ENCODE measurements around the gene SYNGR3.
A peak's percentile ranks its signal among the peaks of the same experiment; 100 is the strongest.
"Not testable (repeated sequence)": the region's sequence is repeated elsewhere in the genome, so short reads cannot be mapped to it uniquely, and the experiment has no call there.

Gene SYNGR3, protein sequence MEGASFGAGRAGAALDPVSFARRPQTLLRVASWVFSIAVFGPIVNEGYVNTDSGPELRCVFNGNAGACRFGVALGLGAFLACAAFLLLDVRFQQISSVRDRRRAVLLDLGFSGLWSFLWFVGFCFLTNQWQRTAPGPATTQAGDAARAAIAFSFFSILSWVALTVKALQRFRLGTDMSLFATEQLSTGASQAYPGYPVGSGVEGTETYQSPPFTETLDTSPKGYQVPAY

DNA sequence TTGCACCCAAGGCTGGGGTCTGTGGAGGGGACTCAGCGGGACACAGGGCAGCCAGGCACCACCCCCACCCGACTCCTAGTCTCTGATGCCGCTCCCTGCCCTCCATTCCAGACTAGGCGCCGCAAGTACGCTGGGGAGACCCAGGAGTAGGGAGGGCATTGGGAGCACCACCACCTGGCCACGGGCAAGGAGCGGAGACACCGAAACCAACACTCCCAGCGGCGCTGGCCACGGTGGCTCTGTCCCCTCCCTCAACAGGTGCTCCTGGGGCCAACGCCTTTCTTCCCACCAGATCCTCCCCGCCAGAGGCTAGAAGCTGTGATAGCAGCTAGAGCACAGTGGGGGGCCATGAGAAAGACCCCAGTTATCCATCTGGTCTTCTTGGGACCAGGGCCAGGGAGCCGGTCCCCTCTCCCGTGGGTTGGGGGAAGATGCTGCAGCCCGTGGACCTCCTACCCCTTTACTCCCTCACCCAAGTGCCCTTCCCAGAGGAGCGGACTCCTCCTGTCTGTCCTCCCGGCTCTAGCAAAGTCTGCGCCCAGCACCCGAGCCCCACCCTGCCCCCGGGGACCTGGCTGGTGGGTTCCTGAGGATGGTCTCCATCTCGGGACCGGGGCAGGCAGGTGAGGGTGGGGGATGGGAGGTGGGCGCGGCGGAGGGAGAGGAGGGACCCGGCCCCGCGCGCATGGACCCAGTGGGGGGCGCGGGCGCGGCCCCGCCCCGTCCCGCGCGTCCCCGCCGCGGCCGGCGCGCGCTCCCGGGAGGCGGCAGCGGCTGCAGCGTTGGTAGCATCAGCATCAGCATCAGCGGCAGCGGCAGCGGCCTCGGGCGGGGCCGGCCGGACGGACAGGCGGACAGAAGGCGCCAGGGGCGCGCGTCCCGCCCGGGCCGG, at the start of gene SYNGR3:
Gene SYNGR3, plus strand, starts transcription at position 762 of the 892 bp plus-strand sequence. CDS start 133 bp downstream, outside the sequence.
- FAIRE-seq: no peak

DNA sequence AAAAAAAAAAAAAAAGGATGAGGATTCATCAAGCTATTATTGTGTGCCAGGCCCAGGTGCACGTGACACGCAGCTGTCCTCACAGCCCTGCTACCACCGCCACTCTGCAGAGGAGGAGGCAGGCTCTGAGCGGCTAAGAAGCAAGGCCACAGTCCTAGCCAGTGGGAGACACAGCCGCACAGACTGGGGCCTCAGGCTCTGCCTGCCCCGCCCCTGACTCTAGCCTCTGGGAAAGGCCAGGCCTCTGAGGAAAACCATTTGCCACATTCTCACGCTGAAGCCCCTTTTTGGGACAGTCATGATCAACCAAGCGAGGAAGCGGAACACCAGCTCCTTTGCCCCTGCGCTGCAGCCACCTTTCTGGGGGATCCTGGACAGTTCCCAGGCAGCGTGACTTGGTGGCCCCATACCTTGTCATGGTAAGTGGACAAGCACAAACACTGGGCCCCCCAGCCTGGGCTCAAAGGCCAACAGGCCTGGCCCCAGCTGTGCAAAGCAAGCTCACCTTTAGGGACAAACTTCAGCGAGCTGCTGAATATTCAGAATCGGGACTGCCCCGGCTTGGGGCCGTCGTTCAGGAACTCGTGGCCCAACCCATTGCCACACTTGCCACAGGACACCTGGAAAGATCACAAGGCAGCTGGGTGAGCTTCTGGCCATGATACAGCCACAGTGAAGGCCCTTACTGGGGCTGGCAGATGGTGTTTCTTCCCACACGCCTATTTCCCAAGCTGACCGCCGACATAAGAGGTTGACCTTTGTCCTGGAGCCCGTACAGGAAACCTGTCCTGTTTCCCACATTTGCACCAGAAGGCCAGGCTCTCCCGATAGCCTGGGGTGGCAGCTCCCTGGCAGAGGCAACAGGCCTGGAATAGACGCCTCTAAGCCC, 49.3 kb upstream of the SYNGR3 start:
- no peak for FAIRE-seq

- no peak for FAIRE-seq
Measured at GRCh38 chr16:1941162-1942046, 48.4 kb upstream of the SYNGR3 start.

- no peak for FAIRE-seq
Measured at GRCh38 chr16:1942047-1942809, 47.5 kb upstream of the SYNGR3 start.

DNA sequence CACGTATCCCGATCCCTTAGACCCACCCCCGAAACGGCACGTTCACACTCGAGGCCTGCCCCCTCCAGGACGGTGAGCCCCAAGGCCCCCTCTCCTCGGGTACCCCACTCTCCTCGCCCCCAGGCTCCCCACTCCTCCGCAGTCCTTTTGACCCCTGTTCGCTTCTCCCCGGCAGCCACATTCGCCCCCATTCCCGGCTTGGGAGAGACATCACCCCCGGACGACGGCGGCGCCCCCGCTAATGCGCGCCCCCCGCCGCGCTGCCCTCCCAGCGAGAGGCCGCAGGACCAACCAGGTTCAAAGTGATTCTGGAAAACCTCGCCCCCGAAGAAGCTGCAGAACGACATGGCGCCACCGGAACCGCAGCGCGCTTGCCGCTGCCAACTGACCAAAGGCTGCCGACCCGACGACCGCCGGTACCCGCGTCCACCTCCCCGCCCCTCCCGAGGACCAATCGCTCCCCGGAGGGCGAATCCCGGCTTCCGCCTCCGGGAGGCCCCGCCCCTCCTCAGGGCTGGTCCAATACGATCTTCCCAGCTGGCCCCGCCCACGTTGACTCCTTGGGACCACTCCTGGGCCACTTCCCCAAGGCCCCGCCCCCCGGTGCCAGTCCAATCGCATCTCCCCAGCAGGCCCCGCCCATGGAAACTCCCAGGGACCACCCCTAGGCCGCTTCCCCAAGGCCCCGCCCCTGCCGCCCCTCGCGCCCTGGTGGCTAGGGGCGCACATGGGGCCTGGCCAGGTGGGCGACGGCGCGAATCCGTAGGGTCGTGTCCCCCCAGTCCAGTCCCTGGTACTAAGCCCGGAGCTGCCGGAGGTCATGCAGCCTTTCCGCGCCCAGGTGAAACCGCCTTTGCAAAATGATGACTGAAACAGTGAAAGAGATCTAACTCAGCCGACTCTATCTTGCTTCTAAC, 46.7 kb upstream of the SYNGR3 start, which contains the start of gene MSRB1:
Gene MSRB1, minus strand, starts transcription at position 390 of the 917 bp plus-strand sequence. Its CDS starts 43 bp downstream, at position 347.
- peak; percentile 96 for FAIRE-seq

DNA sequence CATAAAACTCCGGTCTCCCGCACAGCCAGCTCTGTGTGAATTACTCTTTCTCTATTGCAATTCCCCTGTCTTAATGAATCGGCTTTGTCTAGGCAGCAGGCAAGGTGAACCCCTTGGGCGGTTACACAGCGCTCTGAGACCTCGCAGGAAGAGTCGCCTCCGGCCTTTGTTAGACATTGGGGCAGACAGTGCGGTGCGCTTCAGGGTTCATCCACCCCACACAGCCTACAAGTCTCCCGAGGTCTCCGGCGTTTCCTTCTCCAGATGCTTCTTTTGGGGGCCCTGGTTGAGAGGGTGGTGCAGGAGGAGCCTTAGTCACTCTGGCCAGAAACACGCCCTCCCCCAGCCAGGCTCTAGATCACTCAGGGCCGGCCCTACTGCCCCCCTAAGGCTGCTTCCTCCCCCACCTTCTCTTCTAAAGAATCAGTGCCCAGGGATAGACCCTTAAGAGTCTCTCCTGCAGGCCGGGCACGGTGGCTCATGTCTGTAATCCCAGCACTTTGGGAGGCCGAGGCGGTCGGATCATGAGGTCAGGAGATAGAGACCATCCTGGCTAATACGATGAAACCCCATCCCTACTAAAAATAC, 45.1 kb upstream of the SYNGR3 start:
- no peak for FAIRE-seq

DNA sequence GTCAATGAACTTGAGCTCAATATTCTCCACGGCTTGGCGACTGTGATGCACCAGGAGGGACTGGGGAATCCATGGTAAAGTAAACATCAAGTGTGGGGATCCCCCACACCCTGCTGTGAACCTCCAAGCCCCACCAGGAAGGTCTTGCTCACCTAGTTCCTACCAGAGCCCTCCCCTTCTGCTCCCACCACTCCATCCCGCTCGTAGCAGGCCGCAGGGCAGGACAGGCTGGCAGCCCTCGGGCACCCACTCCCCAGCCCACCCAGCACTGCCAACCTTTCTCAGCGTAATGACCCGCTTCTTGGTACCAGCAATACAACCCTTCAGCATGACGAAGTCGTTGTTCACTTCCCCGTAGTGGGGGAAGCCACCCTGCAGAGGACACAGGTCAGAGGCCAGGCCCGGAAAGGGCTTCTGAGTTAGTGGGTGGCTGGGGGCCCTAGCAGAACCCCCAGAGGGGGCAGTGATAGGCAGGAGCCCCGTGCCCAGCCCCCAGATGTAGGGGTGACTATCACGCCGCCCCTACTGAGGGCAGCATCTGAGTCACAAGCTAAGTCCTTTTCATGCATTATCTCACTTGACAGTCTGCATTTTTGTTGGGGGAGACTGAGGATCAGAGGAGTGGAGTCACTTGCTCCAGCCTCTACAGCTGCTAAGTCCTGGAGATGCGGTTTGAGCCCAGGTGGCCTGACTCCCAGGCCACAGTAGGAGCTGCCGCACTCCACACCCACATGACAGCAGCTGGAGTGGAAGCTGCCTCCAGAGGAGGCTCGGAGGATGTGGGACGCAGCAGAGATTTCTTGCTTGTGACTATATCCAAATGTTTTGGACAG, 44.0 kb upstream of the SYNGR3 start:
- no peak for FAIRE-seq

- no peak for FAIRE-seq
Measured at GRCh38 chr16:1946495-1947368, 43.0 kb upstream of the SYNGR3 start.

GRCh38 chr16:1947369-1947670, 42.5 kb upstream of the SYNGR3 start:
- FAIRE-seq: no peak

DNA sequence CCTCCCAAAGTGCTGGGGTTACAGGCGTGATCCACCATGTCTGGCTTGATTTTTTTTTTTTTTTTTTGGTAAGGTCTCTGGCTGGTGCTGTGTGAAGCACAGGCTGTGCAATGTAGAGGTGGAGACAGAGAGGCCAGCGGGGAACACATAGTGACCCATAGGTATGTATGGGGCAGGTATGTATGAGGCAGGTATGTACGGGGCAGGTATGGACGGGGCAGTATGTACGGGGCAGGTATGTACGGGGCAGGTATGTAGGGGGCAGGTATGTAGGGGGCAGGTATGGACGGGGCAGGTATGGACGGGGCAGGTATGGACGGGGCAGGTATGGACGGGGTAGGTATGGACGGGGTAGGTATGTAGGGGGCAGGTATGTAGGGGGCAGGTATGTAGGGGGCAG, 40.3 kb upstream of the SYNGR3 start:
- FAIRE-seq: no peak

- no peak for FAIRE-seq
Measured at GRCh38 chr16:1950047-1950446, 39.7 kb upstream of the SYNGR3 start.

- no peak for FAIRE-seq
Measured at GRCh38 chr16:1950559-1950958, 39.2 kb upstream of the SYNGR3 start.

DNA sequence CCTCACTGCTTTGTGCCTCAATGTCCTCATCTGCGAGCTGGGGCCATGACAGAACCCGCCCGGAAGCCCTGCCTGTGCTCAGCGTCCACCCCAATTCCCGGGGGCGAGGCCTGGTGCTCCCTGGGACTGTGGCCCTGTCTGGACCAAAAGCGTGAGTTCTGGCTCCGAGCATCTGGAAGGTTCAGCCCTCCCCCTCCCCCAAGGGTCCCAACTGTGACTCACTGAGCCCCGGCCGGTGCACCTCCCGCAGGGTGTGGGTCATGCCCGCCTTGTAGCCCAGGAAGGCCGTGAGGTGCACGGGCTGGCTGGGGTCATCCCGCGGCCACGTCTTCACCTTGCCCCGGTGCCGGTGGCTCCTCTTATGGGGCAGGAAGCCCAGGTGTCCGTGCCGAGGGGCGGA, 36.0 kb upstream of the SYNGR3 start:
- FAIRE-seq: no peak

- FAIRE-seq: not testable (repeated sequence)
Measured at GRCh38 chr16:1957434-1958142, 32.2 kb upstream of the SYNGR3 start.

DNA sequence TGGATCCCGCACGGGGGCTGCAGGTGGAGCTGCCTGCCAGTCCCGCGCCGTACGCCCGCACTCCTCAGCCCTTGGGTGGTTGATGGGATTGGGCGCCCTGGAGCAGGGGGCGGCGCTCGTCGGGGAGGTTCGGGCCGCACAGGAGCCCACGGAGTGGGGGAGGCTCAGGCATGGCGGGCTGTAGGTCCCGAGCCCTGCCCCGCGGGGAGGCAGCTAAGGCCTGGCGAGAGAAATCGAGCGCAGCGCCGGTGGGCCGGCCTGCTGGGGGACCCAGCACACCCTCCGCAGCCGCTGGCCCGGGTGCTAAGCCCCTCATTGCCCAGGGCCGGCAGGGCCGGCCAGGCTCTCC, 31.7 kb upstream of the SYNGR3 start:
- not testable (repeated sequence) for FAIRE-seq

DNA sequence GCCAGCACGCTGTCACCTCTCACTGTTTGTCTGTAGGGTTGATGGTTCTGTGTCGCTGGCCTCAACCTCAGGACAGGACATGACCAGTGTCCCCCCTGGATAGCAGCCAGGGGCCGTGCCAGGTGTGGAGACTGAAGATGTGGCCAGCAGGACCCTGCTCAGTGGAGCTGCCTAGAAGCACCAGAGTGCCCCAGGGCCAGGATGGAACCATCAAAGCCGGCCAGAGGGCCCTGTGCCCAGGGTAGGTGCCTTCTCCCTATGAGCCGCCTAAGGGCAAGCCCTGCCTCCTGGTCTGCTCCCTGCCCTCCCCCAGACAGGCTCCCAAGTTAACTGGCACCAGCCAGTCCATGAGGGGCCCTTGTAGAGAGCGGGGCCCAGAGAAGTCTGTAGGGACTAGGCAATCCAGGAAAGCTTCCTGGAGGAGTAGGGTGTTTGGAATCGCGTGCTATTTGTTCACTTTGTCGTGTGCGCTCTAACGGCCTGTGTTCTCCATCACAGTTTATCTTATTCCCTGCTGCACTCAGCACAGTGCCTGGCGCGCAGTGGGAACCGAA, 31.0 kb upstream of the SYNGR3 start:
- FAIRE-seq: no peak
